Effector memory CD4-positive, alpha-beta T cell (primary cell): ENCODE data around the gene WRAP73.

Experiments
- DNase-seq, 3 donors: peaks; one replicate each; pipeline ENCODE4 v3.0.0-alpha.2; 2020
- H3K27ac ChIP-seq: 2 replicates; pipeline ENCODE4 v1.7.0; 2013; ENCODE audit warnings: mild to moderate bottlenecking, low read length, moderate library complexity; ENCODE audit not compliant: insufficient read depth, poor library complexity, severe bottlenecking
- H3K27me3 ChIP-seq: replicated peaks from 2 replicates; pipeline ENCODE4 v1.7.0; 2013; ENCODE audit warnings: mild to moderate bottlenecking, low read length; ENCODE audit not compliant: insufficient read depth, control insufficient read depth, poor library complexity, severe bottlenecking
- H3K36me3 ChIP-seq: 2 replicates; pipeline ENCODE4 v1.7.0; 2013; ENCODE audit warnings: mild to moderate bottlenecking, low read length, moderate library complexity; ENCODE audit not compliant: control insufficient read depth, insufficient read depth
- H3K4me1 ChIP-seq: 2 replicates; pipeline ENCODE4 v1.7.0; 2013; ENCODE audit warnings: low read length, mild to moderate bottlenecking; ENCODE audit not compliant: control insufficient read depth, insufficient read depth, poor library complexity, severe bottlenecking
- H3K4me3 ChIP-seq: 2 replicates; pipeline ENCODE4 v1.7.0; 2013; ENCODE audit warnings: low read length, low read depth, mild to moderate bottlenecking; ENCODE audit not compliant: insufficient read depth, poor library complexity, severe bottlenecking
- H3K9me3 ChIP-seq: 2 replicates; pipeline ENCODE4 v1.7.0; 2013; ENCODE audit warnings: mild to moderate bottlenecking, low read length, moderate library complexity; ENCODE audit not compliant: control insufficient read depth

WRAP73 gene

DNA sequence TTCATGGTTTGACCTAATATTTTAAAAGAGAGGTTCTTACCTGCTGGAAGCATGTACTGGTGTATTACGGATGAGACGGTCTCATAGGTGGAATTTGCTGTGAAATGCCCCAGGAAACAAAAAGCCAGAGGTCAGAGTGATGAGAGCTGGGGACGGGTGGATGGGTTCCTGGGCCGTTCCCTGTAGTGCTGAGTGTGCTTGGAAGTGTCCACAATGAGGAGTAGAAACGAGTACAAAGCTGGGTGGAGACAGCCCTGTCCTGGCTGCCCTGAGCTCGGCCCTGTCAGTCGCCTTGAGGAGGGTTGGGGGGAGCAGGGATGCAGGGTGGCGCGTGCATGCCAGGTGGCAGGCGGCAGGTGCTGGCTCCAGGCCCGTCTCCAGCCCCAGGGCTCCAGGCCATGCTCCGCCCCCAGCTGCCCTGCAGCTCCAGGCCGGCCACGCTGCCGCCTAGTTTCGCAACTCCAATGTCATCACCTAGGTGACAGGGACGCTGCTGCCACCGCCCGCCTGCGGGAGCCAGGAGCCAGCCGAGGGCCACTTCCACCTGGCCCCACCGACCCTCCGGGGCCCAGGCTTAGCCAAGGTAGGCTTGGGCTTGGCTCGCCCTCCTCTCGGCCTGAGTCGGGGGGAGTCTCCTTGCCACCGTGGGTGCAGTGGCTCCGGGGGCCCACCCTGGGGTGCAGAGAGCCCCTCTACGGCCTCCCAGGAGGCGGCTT lies 18.8 kb upstream of the WRAP73 start:
- H3K4me3 ChIP-seq: no peak overlapping the region
- DNase-seq: no peak
- H3K27me3 ChIP-seq: no peaks in the 10 kb centered on the region
- no peaks in the 10 kb centered on the region for H3K4me1 ChIP-seq
- H3K9me3 ChIP-seq: no peaks in the 10 kb centered on the region
- H3K27ac ChIP-seq: no peak overlapping the region
- no peaks in the 10 kb centered on the region for H3K36me3 ChIP-seq

DNA sequence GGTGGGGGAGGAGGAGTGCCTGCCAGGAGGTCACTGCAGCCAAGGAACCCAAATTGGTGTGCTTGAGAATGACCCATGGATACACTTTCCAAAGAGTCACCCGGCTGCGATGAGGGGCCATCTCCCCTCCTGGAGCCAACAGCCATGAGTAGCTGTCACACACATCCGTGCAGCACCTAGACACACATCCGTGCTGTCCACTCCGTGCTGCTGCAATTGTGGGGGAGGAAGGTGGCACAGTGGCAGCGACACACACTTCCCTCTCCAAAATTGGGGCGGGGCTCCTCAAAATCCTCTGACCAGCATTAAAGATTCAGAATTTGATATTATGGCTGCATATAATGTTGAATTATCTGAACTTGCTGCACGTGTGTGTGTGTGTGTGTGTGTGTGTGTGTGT lies 18.2 kb upstream of the WRAP73 start:
- Histone ChIP-seq H3K4me3 (no peak overlapping the region), H3K9me3 (no peaks in the 10 kb centered on the region), H3K27ac (no peak overlapping the region), H3K27me3 (no peaks in the 10 kb centered on the region), H3K36me3 (no peaks in the 10 kb centered on the region), H3K4me1 (no peaks in the 10 kb centered on the region)
- DNase-seq: no peak

DNA sequence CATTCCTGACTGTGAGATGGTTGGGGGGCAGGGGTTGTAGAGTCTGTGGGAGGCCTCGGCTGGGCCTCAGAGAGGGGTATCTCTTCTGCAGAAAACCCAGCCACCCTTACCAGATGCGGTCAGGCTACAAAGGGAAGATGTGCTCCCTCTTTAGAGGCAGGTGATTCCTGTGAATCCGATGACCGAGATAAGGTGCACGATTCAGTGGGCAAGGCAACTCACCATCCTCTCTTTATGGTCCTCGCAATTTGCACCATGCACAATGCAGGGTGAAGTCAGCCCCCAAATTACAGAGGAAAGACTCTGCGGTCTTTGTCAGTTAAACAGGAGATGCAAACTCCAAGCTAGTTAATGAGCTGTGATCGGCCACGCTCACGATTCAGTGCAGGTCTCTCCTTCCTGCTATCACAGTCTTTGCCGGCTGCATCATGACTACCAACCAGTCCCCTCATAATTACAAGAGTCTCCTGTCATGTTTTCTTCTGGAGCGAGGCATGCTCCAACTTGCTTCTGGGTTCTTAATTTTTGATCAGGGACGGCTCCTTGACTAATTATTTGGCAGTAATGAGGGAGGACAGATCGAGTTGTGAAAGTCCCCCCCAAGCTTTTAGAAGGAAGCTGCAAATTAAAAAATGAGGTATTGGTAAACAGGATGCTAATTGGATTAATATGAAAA lies 14.9 kb upstream of the WRAP73 start:
- DNase-seq: no peak
- Histone ChIP-seq H3K9me3 (no peaks in the 10 kb centered on the region), H3K27ac (no peak overlapping the region), H3K36me3 (no peaks in the 10 kb centered on the region), H3K27me3 (no peaks in the 10 kb centered on the region), H3K4me1 (no peaks in the 10 kb centered on the region), H3K4me3 (no peak overlapping the region)

DNA sequence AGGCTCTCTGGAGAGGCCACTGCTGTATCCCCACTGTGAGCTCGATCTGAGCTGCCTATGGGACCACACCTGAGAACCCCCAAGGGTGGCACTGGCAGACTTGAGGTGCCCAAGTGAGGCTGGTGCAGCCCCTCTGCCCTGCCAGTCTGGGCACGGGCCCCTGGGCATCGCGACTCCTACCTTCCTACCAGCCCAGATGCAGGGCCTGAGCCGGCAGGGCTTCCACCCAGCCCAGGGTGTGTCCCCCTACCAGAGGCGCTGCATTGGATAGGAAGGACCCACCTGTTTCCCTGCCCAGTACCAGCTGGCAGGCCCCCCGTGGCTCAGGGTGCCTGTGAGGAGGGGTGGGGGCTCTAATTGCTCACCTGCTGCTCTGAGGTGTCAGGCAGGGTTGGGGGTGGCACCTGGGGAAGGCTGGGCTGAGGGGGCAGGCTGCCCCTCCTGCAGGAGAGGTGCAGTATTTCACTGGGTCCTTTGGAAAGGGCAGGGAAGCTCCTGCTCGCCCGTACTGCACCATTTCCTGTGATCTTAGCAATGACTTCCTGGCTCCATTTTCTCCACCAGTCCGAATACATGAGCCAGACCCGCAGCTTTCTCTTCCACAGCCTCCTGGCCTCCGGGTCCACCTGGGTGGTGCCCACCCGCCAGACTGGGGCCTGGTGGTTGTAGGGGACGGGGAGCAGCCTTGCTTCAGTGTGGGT lies 14.2 kb upstream of the WRAP73 start:
- no peak for DNase-seq
- Histone ChIP-seq H3K36me3 (no peaks in the 10 kb centered on the region), H3K27ac (no peak overlapping the region), H3K4me3 (no peak overlapping the region), H3K27me3 (no peaks in the 10 kb centered on the region), H3K9me3 (no peaks in the 10 kb centered on the region), H3K4me1 (no peaks in the 10 kb centered on the region)

DNA sequence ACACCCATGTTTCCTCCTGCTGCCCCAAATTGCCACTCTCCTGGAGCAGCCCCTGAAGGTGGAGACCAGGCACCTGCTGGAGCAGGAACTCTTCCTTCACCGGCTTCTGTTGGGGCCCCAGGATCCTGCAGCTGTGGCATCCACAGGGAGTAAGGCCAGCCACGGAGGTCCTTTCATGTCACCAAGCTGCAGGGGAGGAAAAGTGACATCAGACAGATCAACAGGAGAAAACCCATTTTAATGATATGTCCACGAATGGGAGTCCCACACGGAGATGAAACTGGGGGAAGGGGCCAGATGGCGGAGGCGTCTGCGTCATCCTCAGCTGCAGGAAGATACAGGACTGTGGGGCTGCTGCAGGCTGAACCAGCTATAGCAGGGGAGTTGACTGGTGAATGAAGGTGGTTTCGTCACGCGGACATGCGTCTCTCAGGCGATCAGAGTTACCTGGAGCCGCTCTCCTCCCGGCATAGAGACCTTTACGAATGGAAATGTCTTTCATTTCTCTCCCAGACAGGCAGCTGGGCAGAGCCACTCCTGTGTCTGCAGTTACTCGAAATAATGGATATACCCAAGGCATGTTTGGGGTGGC lies 12.3 kb upstream of the WRAP73 start:
- H3K9me3 ChIP-seq: no peaks in the 10 kb centered on the region
- no peak overlapping the region for H3K4me3 ChIP-seq
- H3K4me1 ChIP-seq: no peaks in the 10 kb centered on the region
- no peak overlapping the region for H3K27ac ChIP-seq
- H3K36me3 ChIP-seq: no peaks in the 10 kb centered on the region
- DNase-seq: no peak
- no peaks in the 10 kb centered on the region for H3K27me3 ChIP-seq

DNA sequence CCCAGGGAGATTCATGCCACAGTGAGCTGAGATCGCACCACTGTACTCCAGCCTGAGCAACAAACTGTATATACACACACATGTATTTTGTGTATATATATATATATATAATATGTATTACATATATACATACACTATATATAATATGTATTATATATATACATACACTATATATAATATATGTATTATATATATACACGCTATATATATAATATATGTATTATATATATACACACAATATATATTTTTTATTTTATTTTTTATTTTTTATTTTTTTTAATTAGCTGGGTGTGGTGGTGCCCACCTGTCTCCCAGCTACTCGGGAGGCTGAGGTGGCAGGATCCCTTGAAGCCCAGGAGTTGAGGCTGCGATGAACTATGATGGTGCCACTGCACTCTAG lies 11.7 kb upstream of the WRAP73 start:
- no peak for DNase-seq
- Histone ChIP-seq H3K9me3 (no peaks in the 10 kb centered on the region), H3K4me1 (no peaks in the 10 kb centered on the region), H3K27me3 (no peaks in the 10 kb centered on the region), H3K36me3 (no peaks in the 10 kb centered on the region), H3K27ac (no peak overlapping the region), H3K4me3 (no peak overlapping the region)

DNA sequence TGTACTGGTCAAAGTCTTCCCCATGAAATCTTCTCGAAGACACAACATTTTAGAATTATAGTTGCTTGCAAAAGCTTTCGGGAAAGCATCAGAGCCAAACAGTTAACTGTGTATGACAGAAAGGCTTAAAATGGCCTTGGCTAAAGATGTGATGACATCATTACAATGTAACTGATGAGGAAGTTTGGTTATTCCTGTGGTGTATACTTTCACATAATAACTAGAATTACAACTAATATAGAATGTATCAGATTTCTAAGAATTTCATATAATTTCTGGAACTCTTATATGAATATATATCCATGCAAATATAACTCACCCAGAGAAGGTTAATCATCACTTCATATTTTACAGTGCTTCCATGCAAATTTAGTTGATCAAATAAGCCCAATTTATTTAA lies 10.8 kb upstream of the WRAP73 start:
- Histone ChIP-seq H3K27me3 (no peaks in the 10 kb centered on the region), H3K36me3 (no peaks in the 10 kb centered on the region), H3K9me3 (no peaks in the 10 kb centered on the region), H3K4me1 (no peaks in the 10 kb centered on the region), H3K27ac (no peak overlapping the region), H3K4me3 (no peak overlapping the region)
- no peak for DNase-seq

DNA sequence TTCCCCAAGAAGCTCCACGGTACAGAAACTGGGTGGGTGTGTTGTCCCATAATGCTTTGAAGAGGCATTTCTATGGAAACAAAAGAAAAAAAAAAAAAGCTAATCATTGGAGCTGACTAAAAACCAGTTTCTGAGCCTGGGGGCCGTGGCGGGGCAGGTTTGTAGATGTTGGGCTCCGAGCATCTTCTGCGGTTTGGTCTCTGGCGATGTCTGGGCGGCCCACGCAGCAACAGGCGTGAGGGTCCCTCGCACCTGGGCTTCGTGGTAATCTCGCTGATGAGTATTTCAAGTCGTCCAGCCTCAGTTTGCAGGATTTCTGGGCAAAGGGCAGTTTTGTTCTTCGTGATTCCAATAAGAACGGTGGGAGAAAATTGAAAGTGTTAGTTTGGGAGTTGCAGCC lies 9.2 kb upstream of the WRAP73 start:
- Histone ChIP-seq H3K27me3 (no peaks in the 10 kb centered on the region), H3K36me3 (no peaks in the 10 kb centered on the region), H3K9me3 (no peaks in the 10 kb centered on the region), H3K4me3 (no peak overlapping the region), H3K27ac (no peak overlapping the region), H3K4me1 (no peaks in the 10 kb centered on the region)
- DNase-seq: no peak

DNA sequence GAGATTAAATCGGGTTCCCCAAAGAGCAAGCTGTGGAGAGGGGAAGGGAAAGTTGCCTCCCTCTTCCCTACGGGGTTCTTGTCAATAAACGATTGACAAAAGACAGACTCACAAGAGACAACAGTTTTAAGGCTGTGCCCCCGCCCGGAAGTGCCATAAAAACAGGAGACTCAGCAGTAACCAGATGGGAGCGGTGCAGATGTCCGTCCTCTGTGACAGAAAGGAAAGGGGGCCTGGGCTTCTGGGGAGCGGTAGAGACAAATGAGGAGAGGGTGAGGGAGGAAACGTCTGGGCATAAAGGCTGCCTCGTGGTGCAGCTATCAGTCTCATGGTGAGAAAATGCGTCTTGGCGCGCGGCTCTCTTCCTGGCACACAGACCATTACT lies 8.3 kb upstream of the WRAP73 start:
- Histone ChIP-seq H3K27me3 (peaks cover 9% of the 10 kb centered on the region), H3K4me1 (no peaks in the 10 kb centered on the region), H3K4me3 (no peak overlapping the region), H3K36me3 (no peaks in the 10 kb centered on the region), H3K27ac (no peak overlapping the region), H3K9me3 (no peaks in the 10 kb centered on the region)
- DNase-seq: no peak
